GM12872 (cell line): Measurements from ENCODE around the gene CFAP61.

ENCODE experiments used
- TF ChIP-seq, protein P1 (sequence below): IDR thresholded peaks from 3 replicates; pipeline ENCODE4 v1.5.1; 2011; ENCODE audit warnings: low read depth, mild to moderate bottlenecking, low read length, moderate library complexity; ENCODE audit not compliant: insufficient read depth

Gene CFAP61

DNA sequence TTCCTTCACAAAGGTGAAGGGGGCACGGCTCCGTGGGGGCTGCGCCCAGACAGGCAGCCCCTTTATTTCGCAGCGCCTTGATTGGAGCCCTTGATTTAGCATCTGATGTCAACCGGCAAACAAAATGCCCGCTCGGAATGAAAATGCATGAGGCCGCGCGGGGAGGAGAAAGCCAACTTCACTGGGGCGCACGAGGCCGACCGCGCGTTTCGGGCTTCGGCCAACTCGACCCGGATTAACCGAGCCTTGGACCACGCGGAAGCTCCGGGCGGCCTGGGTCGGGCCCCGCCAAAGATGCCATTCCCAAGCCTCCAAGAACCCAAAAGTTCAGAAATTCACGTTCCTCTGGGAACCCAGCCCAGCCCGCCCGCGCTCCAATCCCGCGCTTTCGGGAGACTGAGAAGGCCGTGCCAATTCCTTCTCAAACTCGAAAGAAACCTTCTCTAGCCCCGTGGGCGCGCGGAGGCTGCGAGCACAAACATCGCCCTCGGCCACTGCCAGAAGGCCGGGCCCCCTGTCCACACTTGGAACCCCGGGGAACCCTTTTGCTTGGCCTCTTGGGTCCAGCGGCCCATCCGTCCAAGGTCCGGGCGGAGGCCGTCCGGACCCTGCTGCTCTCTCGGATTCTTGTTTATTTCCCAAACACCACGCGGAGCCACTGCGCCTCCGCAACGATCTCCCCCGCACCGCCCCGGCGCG is 314.7 kb downstream of the CFAP61 start:
- TF ChIP-seq, protein P1, sequence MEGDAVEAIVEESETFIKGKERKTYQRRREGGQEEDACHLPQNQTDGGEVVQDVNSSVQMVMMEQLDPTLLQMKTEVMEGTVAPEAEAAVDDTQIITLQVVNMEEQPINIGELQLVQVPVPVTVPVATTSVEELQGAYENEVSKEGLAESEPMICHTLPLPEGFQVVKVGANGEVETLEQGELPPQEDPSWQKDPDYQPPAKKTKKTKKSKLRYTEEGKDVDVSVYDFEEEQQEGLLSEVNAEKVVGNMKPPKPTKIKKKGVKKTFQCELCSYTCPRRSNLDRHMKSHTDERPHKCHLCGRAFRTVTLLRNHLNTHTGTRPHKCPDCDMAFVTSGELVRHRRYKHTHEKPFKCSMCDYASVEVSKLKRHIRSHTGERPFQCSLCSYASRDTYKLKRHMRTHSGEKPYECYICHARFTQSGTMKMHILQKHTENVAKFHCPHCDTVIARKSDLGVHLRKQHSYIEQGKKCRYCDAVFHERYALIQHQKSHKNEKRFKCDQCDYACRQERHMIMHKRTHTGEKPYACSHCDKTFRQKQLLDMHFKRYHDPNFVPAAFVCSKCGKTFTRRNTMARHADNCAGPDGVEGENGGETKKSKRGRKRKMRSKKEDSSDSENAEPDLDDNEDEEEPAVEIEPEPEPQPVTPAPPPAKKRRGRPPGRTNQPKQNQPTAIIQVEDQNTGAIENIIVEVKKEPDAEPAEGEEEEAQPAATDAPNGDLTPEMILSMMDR, result no peak

DNA sequence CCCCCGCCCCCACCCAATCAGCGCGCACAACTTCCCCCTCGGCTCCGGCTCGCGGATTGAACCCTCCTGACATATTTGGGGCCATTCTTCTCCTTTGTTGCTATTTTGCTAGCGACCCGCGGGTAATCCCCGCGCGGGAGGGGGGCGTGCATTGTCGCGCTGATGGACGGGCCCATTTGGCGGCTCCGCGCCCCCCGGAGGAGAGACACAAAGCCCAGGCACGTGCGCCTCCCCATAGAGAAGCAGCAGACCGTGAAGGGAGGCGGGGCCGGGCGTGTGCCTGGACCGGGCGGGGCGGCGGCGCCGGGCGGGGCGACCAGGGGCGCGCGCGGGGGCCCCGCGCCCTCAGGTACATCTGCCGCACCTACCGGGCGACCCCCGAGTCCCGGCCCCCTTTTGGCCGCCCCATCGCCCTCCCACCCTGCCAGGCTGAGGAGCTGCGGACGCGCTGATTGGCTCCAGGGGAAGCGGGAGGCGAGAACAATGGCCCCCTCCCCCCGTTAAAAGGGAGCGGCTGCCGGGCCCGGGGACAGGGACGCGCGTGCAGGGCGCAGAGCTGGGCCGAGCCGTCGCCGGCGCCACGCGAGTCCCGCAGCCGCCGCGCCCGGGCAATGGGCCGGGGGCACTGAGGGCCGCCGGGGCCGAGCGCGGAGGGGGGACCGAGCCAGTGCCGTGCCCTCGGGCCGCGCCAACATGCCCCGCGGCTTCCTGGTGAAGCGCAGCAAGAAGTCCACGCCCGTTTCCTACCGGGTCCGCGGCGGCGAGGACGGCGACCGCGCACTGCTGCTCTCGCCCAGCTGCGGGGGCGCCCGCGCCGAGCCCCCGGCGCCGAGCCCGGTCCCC is 315.5 kb downstream of the CFAP61 start, which contains the start of gene INSM1:
Gene INSM1, plus strand, starts transcription at position 530 of the 843 bp plus-strand sequence. Its CDS starts 164 bp downstream, at position 694.
- TF ChIP-seq, protein P1, result no peak

DNA sequence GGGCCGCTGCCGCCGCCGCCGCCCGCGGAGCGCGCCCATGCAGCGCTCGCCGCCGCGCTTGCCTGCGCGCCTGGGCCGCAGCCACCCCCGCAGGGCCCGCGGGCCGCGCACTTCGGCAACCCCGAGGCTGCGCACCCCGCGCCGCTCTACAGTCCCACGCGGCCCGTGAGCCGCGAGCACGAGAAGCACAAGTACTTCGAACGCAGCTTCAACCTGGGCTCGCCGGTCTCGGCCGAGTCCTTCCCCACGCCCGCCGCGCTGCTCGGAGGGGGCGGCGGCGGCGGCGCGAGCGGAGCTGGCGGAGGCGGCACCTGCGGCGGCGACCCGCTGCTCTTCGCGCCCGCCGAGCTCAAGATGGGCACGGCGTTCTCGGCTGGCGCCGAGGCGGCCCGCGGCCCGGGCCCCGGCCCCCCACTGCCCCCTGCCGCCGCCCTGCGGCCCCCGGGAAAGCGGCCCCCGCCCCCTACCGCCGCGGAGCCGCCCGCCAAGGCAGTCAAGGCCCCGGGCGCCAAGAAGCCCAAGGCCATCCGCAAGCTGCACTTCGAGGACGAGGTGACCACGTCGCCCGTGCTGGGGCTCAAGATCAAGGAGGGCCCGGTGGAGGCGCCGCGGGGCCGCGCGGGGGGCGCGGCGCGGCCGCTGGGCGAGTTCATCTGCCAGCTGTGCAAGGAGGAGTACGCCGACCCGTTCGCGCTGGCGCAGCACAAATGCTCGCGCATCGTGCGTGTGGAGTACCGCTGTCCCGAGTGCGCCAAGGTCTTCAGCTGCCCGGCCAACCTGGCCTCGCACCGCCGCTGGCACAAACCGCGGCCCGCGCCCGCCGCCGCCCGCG is 316.3 kb downstream of the CFAP61 start:
- TF ChIP-seq, protein P1, result no peak

DNA sequence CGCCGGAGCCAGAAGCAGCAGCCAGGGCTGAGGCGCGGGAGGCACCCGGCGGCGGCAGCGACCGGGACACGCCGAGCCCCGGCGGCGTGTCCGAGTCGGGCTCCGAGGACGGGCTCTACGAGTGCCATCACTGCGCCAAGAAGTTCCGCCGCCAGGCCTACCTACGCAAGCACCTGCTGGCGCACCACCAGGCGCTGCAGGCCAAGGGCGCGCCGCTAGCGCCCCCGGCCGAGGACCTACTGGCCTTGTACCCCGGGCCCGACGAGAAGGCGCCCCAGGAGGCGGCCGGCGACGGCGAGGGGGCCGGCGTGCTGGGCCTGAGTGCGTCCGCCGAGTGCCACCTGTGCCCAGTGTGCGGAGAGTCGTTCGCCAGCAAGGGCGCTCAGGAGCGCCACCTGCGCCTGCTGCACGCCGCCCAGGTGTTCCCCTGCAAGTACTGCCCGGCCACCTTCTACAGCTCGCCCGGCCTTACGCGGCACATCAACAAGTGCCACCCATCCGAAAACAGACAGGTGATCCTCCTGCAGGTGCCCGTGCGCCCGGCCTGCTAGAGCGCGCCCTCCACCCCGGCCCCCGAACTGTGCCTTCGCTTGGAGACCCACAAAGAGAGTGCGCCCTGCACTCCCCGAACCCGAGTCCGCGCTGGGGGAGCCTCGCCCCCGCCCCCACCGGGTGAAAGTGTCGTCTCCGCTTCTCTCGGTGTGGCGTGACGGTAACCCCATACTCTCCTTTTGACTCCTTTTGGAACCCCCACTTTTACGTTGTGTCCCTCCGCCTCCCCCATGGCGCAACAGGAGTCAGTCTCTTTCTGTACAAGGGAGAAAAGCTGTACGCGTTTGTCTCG is 317.1 kb downstream of the CFAP61 start:
- TF ChIP-seq, protein P1, result 0 out of 3 replicates have a peak, but pooled peaks have one; percentile 26

DNA sequence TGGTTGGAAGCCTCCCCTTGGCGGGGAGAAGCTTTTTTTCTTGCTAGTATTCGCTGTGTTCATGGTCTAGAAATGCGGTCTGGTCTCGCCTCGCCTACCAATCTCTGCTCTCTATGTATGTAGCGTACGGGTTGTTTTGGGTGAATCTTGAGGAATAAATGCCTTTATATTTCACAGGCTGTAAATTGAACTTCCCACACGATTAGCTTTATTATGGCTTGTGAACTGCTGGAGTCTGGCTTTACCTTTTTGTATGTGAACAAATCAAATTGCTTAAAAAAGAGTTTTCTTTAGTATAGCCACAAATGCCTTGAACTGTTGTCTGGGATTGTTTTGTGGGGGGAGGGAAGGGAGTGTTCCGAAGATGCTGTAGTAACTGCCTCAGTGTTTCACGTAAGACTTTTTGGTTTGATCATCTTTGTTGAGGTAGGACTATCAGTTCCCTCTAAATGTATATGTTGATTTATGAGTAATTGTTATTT is 317.8 kb downstream of the CFAP61 start:
- TF ChIP-seq, protein P1, result no peak

DNA sequence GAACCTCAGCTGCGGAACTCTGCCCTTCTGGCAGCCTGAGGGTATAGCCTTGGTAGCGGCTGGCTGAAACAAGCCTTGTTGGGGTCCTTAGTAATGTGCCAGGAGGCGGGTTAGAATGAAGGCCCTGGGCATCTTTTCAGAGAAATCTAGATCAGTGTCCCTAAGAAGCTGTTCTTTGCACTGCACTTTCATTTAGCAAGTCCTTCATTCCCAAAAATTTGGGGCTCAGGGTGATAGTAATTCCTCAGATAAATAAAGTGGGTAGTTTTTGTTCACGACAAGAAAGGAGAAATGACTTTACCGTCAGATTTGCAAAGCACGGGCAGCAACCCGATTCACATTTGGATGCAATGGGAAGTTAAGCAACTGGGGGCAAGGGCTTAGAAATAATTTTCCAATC is 318.8 kb downstream of the CFAP61 start:
- TF ChIP-seq, protein P1, result no peak
